SH-SY5Y (cell line): Measurements from ENCODE around the gene SIDT1.

Source experiments
- GATA2 ChIP-seq: IDR thresholded peaks from 2 replicates; pipeline ENCODE4 v1.6.1; 2011; ENCODE audit warnings: mild to moderate bottlenecking, low read depth, low read length
- GATA3 ChIP-seq: IDR thresholded peaks from 2 replicates; pipeline ENCODE4 v1.6.1; 2011; ENCODE audit warnings: low read depth, mild to moderate bottlenecking, low read length, moderate library complexity

SIDT1 gene

GRCh38 chr3:113628788-113629187, 96.4 kb downstream of the SIDT1 start:
- no peak for TF ChIP-seq GATA2
- TF ChIP-seq GATA3: no peak

- TF ChIP-seq GATA3 (no peak), GATA2 (no peak)
These were observed 97.4 kb downstream of the SIDT1 start for GRCh38 chr3:113629584-113630421.

GRCh38 chr3:113630956-113631542, 98.7 kb downstream of the SIDT1 start:
- TF ChIP-seq GATA2: no peak

GRCh38 chr3:113631573-113631972, 99.2 kb downstream of the SIDT1 start:
- TF ChIP-seq GATA2: no peak
- no peak for TF ChIP-seq GATA3

DNA sequence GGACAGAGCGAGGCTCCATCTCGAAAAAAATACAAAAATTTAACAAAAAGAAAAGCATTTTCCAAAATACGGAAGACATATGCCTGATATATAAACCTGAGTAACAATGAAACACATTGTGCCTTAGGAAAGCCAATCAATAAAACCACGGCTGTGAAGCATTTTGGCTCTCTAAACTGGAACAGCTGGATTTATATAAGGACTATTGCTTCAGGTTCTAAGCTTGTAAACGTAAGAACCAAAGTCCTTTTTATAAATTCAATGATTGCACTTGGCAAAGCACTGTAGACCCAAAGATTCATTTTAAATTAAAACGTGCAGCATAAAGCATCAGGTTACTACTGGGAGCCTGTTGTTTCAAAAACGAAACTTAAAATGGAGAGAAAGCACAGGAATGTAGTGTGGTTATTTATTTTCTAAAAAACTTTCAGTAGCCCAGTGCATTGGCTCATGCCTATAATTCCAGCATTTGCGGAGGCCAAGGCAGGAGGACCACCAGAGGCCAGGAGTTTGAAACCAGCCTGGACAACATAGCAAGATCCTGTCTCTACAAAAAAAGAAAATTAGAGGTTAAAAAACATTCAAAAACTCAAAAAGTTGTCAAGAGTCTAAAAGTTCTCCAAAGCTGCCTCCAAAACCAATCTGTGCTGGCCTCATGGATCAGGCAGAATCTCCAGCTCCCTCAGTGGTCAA, 102.6 kb downstream of the SIDT1 start:
- TF ChIP-seq GATA2 (no peak), GATA3 (no peak)

DNA sequence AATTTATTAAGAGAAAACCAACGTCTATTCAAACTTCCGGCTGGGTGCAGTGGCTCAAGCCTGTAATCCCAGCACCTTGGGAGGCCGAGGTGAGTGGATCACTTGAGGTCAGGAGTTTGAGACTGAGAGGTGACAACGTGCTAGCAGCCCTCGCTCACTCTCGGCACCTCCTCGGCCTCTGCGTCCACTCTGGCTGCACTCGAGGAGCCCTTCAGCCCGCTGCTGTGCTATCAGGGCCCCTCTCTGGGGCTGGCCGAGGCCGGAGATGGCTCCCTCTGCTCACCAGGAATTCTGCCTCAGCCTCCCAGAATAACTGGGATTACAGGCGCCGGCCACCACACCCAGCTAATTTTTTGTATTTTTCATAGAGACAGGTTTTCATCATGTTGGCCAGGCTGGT, 105.4 kb downstream of the SIDT1 start:
- TF ChIP-seq GATA3: no peak
- no peak for TF ChIP-seq GATA2

DNA sequence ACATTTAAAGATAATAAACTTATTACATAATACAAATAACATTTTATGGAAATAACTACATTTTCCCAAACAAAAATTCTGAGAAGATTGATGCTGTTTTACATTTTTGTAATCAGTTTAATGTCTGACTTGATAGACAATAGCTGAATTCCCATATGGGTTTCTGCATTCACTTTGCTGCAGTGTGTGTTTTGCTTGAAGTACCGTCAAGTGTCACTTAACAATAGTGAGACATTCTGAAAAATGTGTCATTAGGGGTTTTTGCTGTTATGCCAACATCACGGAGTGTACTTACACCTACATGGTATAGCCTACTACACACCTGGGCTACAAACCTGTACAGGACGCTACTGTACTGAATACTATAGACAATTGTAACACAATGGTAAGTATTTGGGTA, 106.6 kb downstream of the SIDT1 start:
- TF ChIP-seq GATA2 (no peak), GATA3 (no peak)

- TF ChIP-seq GATA3: no peak
- no peak for TF ChIP-seq GATA2
These were observed 111.2 kb downstream of the SIDT1 start for GRCh38 chr3:113643583-113643982.

DNA sequence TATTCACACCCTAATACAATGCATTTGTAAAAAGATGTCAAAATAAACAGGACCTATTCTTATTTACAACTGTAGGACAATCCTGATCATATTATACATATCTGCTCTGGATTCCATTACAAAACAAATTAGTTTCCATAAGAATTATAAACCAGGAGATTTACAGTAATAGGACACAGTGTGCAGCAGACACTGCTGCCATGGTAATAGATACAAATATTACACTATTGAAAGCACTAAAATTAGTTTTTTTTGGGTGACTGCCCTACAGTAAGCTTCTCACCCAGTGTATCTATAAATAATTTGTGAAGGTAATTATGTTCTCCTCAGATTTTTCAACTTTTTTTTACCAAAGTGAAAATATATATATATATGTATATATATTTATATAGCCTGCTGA, 116.2 kb downstream of the SIDT1 start:
- TF ChIP-seq GATA2: no peak
- TF ChIP-seq GATA3: no peak

DNA sequence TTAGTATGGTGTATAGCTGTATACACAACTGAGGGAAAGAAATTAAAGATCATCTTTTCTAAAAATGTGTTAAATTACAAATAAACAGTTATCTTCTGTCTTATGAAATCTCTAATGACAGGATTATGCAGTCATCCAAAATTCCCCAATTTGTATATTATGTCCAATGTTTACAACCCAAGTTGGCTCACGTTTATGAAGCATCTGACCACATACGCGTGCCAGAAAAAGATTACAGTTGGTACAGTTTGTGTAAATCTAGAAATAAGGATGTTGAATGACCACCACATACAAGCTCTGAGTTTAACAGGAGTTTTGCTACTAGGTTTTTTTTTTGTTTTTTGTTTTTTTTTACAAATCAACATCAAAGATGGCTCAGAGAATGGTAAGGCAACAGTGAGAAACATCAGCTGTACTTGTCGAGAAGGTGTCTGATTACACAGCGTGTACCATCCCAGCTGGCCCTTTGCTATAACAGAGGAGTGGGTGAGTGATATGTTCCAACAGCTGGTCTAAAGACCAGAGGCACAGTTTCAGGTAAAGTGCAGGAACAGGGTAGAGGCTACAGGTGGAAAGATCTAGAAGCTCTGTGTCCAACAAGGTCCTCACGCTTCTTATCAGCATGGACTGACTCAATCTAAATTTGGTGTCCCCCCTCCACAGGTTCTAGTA, 117.0 kb downstream of the SIDT1 start:
- TF ChIP-seq GATA2: no peak

- TF ChIP-seq GATA2 (no peak), GATA3 (no peak)
These were observed 122.0 kb downstream of the SIDT1 start for GRCh38 chr3:113654310-113654709.

DNA sequence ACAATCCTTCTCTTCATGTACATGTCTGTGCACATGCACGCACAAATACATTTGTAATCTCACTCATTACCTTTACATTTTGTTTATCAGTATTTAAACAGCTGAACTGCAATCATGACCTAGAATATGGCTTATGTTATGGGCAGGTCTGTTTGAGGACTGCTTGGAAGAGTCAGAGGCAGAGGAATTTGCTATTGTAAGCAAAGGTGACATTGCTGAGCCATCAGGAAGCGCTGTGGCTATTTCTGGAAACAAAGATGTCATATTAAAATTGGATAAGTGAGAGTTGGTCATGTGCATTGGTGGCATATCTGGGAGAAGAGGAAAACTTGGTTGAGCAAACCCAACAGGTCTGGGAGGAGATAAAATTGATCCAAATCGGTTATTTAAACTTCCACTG, 122.5 kb downstream of the SIDT1 start:
- TF ChIP-seq GATA2 (no peak), GATA3 (no peak)

DNA sequence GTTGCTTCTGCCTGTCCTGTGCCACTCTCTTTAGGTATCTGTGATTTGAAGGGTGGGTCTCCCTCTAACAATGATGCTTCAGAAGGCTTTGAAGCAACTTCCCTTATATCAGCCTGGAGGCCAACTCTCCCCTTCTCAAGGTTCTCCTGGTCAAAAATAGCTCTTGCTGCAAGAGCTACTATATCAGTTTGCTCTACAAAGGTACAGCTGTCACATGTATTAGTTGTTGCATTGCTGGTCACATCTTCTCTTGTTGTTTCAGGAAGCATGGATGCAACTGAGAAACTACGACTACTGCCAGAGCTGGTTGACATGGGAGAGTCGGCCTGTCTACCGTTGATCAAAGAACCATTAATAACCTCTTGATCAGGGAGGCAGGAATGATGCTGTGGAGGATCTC, 125.8 kb downstream of the SIDT1 start:
- TF ChIP-seq GATA3 (no peak), GATA2 (no peak)

GRCh38 chr3:113659101-113659541, 126.8 kb downstream of the SIDT1 start:
- TF ChIP-seq GATA3: no peak
- TF ChIP-seq GATA2: no peak
